GM12878 (cell line): ENCODE results near the gene GOSR2. TPM values are rescaled to one million over a fixed set of nuclear protein-coding genes. Genes with fewer than 3 reads are reported as not detected.

Experiments used
- ATAC-seq: fragments of 200-7000 bp; cut with Tn5 transposase; 3 replicates; pipeline ENCODE4 v1.9.1; 2020; ENCODE audit warnings: mild to moderate bottlenecking, moderate library complexity
- BruUV-seq: library from RNA; stranded (reverse); fragments of 400-500 nt; replicated peaks from 2 replicates; lab custom pipeline; 2021; lab: Mats Ljungman, UMichigan
- CTCF ChIA-PET: fragments of 300-600 bp; sonication (Branson Sonifier 250); formaldehyde crosslinking; extraction: SDS; loops from one replicate; lab custom pipeline; 2021; ENCODE audit warnings: inconsistent platforms; lab: Yijun Ruan, JAX
- POLR2A ChIA-PET: fragments of 350-600 bp; formaldehyde crosslinking; extraction: SDS; loops from one replicate; lab custom pipeline; 2021; ENCODE audit warnings: inconsistent platforms; lab: Charles Lee
- RAD21 ChIA-PET: fragments of 300-600 bp; sonication (Branson Sonifier 250); formaldehyde crosslinking; loops from one replicate; lab custom pipeline; 2023; ENCODE audit warnings: antibody characterized with exemption; ENCODE audit not compliant: unreplicated experiment; lab: Charles Lee
- SMC1A ChIA-PET: fragments of 300-600 bp; sonication (Branson Sonifier 250); formaldehyde crosslinking; loops from one replicate; lab custom pipeline; 2023; ENCODE audit not compliant: unreplicated experiment, uncharacterized antibody; lab: Charles Lee
- DNase-seq: peaks from one replicate; pipeline ENCODE4 v3.0.0-alpha.2; 2011; ENCODE audit warnings: low read depth, low spot score
- FAIRE-seq: peaks from 3 replicates; lab custom pipeline; 2011; peaks lifted over from hg19 to GRCh38; lab: Jason Lieb, UNC
- H2AFZ ChIP-seq: 2 replicates; pipeline ENCODE4 v1.6.0; 2011; ENCODE audit warnings: low read depth, low read length, control low read depth; ENCODE audit not compliant: control insufficient read depth
- H3K27ac ChIP-seq: 2 replicates; pipeline ENCODE4 v1.5.1; 2011; ENCODE audit warnings: control low read depth; ENCODE audit not compliant: control insufficient read depth, insufficient read depth
- H3K27me3 ChIP-seq, 2 experiments: replicated peaks in 1 of 2; 2 replicates each; pipeline versions ENCODE4 v1.6.0 to v1.6.1; 2011; ENCODE audit warnings: low read length in 1 of 2; ENCODE audit not compliant: control insufficient read depth in 2 of 2, insufficient read depth in 2 of 2
- H3K36me3 ChIP-seq, 2 experiments: 2 replicates each; pipeline ENCODE4 v1.5.1; 2011; ENCODE audit warnings: low read length in 1 of 2; ENCODE audit not compliant: control insufficient read depth in 2 of 2, insufficient read depth in 2 of 2
- H3K4me1 ChIP-seq: 2 replicates; pipeline ENCODE4 v1.6.1; 2011; ENCODE audit warnings: mild to moderate bottlenecking, low read length, moderate library complexity, mixed read lengths; ENCODE audit not compliant: control insufficient read depth, insufficient read depth
- H3K4me2 ChIP-seq: 2 replicates; pipeline ENCODE4 v1.6.0; 2011; ENCODE audit warnings: control low read depth; ENCODE audit not compliant: control insufficient read depth, insufficient read depth
- H3K4me3 ChIP-seq: fragments of 200-600 bp; sonication (generic); 2 replicates; pipeline ENCODE4 v1.5.1; 2016
- H3K79me2 ChIP-seq: 2 replicates; pipeline ENCODE4 v1.6.0; 2011; ENCODE audit warnings: low read length; ENCODE audit not compliant: control insufficient read depth, insufficient read depth
- H3K9ac ChIP-seq: 2 replicates; pipeline ENCODE4 v1.8.0; 2011; ENCODE audit warnings: low read length, control low read depth, mixed read lengths; ENCODE audit not compliant: control insufficient read depth, insufficient read depth
- H3K9me3 ChIP-seq: replicated peaks from 3 replicates; pipeline ENCODE4 v1.5.1; 2011; ENCODE audit warnings: mild to moderate bottlenecking, low read length; ENCODE audit not compliant: control insufficient read depth, insufficient read depth
- H4K20me1 ChIP-seq: 2 replicates; pipeline ENCODE4 v1.6.0; 2011; ENCODE audit not compliant: control insufficient read depth, insufficient read depth
- ASH2L ChIP-seq: fragments of 300-600, 200-600 bp; sonication (generic); IDR thresholded peaks from 2 replicates; pipeline ENCODE4 v1.6.1; 2017; ENCODE audit warnings: low read depth, mild to moderate bottlenecking, borderline replicate concordance
- CBFB ChIP-seq: IDR thresholded peaks from 2 replicates; pipeline ENCODE4 v1.6.1; 2016; ENCODE audit warnings: antibody characterized with exemption, low read depth
- CREM ChIP-seq: IDR thresholded peaks from 2 replicates; pipeline ENCODE4 v1.6.1; 2014; ENCODE audit warnings: antibody characterized with exemption, low read depth
- JUND ChIP-seq: IDR thresholded peaks from 2 replicates; pipeline ENCODE4 v1.6.1; 2012; ENCODE audit warnings: low read depth, mild to moderate bottlenecking, low read length, improper control_type of control experiment, moderate library complexity
- PAX5 ChIP-seq: IDR thresholded peaks from 2 replicates; pipeline ENCODE4 v1.6.1; 2011; ENCODE audit warnings: low read depth, low read length, borderline replicate concordance
- RB1 ChIP-seq: fragments of 450-650 bp; formaldehyde crosslinking; IDR thresholded peaks from 2 replicates; pipeline ENCODE4 v1.6.1; 2017; ENCODE audit warnings: mild to moderate bottlenecking, borderline replicate concordance
- RCOR1 ChIP-seq: conservative IDR thresholded peaks from 2 replicates; pipeline ENCODE4 v1.6.1; 2012; ENCODE audit warnings: low read depth, low read length, improper control_type of control experiment
- SMAD5 ChIP-seq: IDR thresholded peaks from 2 replicates; pipeline ENCODE4 v1.6.1; 2016; ENCODE audit warnings: antibody characterized with exemption, low read depth
- SREBF2 ChIP-seq: IDR thresholded peaks from 2 replicates; pipeline ENCODE4 v1.6.1; 2012; ENCODE audit warnings: mild to moderate bottlenecking, low read length
- TAF1 ChIP-seq: IDR thresholded peaks from 2 replicates; pipeline ENCODE4 v1.6.1; 2011; ENCODE audit warnings: mild to moderate bottlenecking, low read depth, low read length, borderline replicate concordance
- TARDBP ChIP-seq: IDR thresholded peaks from 2 replicates; pipeline ENCODE4 v1.6.1; 2016; ENCODE audit warnings: borderline replicate concordance
- whole genome bisulfite sequencing: methylation state at CpG from one replicate; pipeline ENCODE4 v1.1.6; 2016; ENCODE audit warnings: low lambda C conversion rate; ENCODE audit not compliant: insufficient replicate concordance, insufficient coverage; ENCODE audit errors: missing lambda C conversion rate; 5-methylcytosine and 5-hydroxymethylcytosine counted together
- in situ Hi-C: fragments of 300-500 bp; cut with MboI; formaldehyde crosslinking; loops from 9 replicates; pipeline ENCODE4 v1.14.3; 2018; ENCODE audit warnings: mixed read lengths
- intact Hi-C: fragments of 100-400 bp; cut with micrococcal nuclease; formaldehyde crosslinking; loops from one replicate; pipeline ENCODE4 v1.14.2; 2022; ENCODE audit not compliant: unreplicated experiment
- polyA plus RNA-seq, 11 experiments: library from polyadenylated mRNA; depleted of rRNA in 4 of 11; unstranded in 6 of 11; stranded (reverse) in 5 of 11; fragments of >200 nt; fragmentation: Nextera tagmentation in 4 of 11; fragmentation: Illumina TruSeq in 1 of 11; extraction: Ambion mirVana in 4 of 11; extraction: Trizol in 1 of 11; gene quantifications; 1 replicate in 1 of 11; 2 replicates in 10 of 11; pipeline versions ENCODE4 v1.2.1 to v1.2.3, GENCODE V29; 2011 to 2016; ENCODE audit warnings: inconsistent platforms in 2 of 11, missing spikeins in 2 of 11, low read depth in 1 of 11
- total RNA-seq, 4 experiments: library from RNA; depleted of rRNA in 3 of 4; stranded (reverse); fragments of >200 nt in 3 of 4; fragmentation: Illumina TruSeq in 1 of 4; extraction: Trizol in 1 of 4; gene quantifications; 2 replicates each; pipeline versions ENCODE4 v1.2.1 to v1.2.3, GENCODE V29; 2013 to 2021
- TF ChIP-seq, protein P1 (sequence below): IDR thresholded peaks from 2 replicates; pipeline ENCODE4 v1.6.1; 2012; ENCODE audit warnings: mild to moderate bottlenecking, low read depth, low read length
- TF ChIP-seq, protein P2 (sequence below): fragments of 450-650 bp; conservative IDR thresholded peaks from 2 replicates; pipeline ENCODE4 v1.6.1; 2017; ENCODE audit warnings: mild to moderate bottlenecking, moderate library complexity
- TF ChIP-seq, protein P3 (sequence below): fragments of 450-650 bp; IDR thresholded peaks from 2 replicates; pipeline ENCODE4 v1.6.1; 2017; ENCODE audit warnings: mild to moderate bottlenecking, moderate library complexity
- TF ChIP-seq, protein P4 (sequence below): fragments of 150-350 bp; IDR thresholded peaks from 2 replicates; pipeline ENCODE4 v1.6.1; 2014; ENCODE audit warnings: mild to moderate bottlenecking, low read depth, low read length

Gene GOSR2
- total and polyA plus RNA-seq, 10 of the 15 experiments (the other 5 are each of a cell fraction or from before 2014, with no cell fraction given), result 30.1 to 64.5 (median 47.0) TPM

DNA sequence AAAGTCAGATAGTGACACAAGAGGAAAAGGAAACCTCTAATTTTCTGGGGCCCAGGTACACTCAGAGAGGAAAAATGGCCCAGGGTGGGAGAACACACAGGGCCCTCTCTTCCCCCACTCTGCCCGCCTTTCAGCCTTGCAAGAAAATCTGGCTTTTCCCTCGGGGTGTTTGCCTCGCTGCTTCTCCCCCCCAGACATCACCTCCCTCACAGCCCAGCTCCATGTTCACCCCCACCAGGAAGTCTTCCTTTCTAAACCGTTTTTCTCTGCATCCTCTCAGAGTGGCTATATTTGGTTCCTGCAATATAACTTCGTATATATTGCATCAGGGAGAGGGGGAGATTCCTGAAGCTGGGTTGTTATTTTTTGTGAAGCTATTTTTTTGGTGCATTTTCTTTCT is 28.7 kb downstream of the GOSR2 start:
- Histone ChIP-seq H3K4me3 (no peak overlapping the region), H2AFZ (no peak overlapping the region), H3K9ac (no peak overlapping the region), H3K27me3 (no peaks in the 10 kb centered on the region), H3K4me1 (no peaks in the 10 kb centered on the region), H3K4me2 (no peak overlapping the region), H3K9me3 (no peaks in the 10 kb centered on the region), H3K79me2 (no peaks in the 10 kb centered on the region), H3K36me3 (no peaks in the 10 kb centered on the region), H3K27ac (no peak overlapping the region), H4K20me1 (no peaks in the 10 kb centered on the region)
- BruUV-seq, result no TSS peak
- in situ Hi-C loops, result no loop called here
- ATAC-seq (no peak), DNase-seq (no peak), FAIRE-seq (no peak)
- ChIA-PET RAD21 (no interaction called here), SMC1A (no interaction called here), POLR2A (no interaction called here), CTCF (interaction anchor here (1.7 kb wide), 1 partner anchor 10 kb away, joined by 8 read pairs; no protein-coding TSS in a partner anchor)
- intact Hi-C loops, result no loop called here
- WGBS, result 8% methylated on average over 5 of the region's 5 CpGs
- TF ChIP-seq CBFB, result no peak
- TF ChIP-seq SMAD5, result no peak
- TF ChIP-seq, protein P1, sequence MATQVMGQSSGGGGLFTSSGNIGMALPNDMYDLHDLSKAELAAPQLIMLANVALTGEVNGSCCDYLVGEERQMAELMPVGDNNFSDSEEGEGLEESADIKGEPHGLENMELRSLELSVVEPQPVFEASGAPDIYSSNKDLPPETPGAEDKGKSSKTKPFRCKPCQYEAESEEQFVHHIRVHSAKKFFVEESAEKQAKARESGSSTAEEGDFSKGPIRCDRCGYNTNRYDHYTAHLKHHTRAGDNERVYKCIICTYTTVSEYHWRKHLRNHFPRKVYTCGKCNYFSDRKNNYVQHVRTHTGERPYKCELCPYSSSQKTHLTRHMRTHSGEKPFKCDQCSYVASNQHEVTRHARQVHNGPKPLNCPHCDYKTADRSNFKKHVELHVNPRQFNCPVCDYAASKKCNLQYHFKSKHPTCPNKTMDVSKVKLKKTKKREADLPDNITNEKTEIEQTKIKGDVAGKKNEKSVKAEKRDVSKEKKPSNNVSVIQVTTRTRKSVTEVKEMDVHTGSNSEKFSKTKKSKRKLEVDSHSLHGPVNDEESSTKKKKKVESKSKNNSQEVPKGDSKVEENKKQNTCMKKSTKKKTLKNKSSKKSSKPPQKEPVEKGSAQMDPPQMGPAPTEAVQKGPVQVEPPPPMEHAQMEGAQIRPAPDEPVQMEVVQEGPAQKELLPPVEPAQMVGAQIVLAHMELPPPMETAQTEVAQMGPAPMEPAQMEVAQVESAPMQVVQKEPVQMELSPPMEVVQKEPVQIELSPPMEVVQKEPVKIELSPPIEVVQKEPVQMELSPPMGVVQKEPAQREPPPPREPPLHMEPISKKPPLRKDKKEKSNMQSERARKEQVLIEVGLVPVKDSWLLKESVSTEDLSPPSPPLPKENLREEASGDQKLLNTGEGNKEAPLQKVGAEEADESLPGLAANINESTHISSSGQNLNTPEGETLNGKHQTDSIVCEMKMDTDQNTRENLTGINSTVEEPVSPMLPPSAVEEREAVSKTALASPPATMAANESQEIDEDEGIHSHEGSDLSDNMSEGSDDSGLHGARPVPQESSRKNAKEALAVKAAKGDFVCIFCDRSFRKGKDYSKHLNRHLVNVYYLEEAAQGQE, result no peak
- TF ChIP-seq SREBF2, result no peak
- TF ChIP-seq, protein P2, sequence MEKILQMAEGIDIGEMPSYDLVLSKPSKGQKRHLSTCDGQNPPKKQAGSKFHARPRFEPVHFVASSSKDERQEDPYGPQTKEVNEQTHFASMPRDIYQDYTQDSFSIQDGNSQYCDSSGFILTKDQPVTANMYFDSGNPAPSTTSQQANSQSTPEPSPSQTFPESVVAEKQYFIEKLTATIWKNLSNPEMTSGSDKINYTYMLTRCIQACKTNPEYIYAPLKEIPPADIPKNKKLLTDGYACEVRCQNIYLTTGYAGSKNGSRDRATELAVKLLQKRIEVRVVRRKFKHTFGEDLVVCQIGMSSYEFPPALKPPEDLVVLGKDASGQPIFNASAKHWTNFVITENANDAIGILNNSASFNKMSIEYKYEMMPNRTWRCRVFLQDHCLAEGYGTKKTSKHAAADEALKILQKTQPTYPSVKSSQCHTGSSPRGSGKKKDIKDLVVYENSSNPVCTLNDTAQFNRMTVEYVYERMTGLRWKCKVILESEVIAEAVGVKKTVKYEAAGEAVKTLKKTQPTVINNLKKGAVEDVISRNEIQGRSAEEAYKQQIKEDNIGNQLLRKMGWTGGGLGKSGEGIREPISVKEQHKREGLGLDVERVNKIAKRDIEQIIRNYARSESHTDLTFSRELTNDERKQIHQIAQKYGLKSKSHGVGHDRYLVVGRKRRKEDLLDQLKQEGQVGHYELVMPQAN, result no peak
- no peak for TF ChIP-seq PAX5
- TF ChIP-seq RCOR1, result no peak
- no peak for TF ChIP-seq ASH2L
- TF ChIP-seq CREM, result no peak
- TF ChIP-seq, protein P3, sequence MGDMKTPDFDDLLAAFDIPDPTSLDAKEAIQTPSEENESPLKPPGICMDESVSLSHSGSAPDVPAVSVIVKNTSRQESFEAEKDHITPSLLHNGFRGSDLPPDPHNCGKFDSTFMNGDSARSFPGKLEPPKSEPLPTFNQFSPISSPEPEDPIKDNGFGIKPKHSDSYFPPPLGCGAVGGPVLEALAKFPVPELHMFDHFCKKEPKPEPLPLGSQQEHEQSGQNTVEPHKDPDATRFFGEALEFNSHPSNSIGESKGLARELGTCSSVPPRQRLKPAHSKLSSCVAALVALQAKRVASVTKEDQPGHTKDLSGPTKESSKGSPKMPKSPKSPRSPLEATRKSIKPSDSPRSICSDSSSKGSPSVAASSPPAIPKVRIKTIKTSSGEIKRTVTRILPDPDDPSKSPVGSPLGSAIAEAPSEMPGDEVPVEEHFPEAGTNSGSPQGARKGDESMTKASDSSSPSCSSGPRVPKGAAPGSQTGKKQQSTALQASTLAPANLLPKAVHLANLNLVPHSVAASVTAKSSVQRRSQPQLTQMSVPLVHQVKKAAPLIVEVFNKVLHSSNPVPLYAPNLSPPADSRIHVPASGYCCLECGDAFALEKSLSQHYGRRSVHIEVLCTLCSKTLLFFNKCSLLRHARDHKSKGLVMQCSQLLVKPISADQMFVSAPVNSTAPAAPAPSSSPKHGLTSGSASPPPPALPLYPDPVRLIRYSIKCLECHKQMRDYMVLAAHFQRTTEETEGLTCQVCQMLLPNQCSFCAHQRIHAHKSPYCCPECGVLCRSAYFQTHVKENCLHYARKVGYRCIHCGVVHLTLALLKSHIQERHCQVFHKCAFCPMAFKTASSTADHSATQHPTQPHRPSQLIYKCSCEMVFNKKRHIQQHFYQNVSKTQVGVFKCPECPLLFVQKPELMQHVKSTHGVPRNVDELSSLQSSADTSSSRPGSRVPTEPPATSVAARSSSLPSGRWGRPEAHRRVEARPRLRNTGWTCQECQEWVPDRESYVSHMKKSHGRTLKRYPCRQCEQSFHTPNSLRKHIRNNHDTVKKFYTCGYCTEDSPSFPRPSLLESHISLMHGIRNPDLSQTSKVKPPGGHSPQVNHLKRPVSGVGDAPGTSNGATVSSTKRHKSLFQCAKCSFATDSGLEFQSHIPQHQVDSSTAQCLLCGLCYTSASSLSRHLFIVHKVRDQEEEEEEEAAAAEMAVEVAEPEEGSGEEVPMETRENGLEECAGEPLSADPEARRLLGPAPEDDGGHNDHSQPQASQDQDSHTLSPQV, result no peak
- TF ChIP-seq JUND, result no peak
- TF ChIP-seq RB1, result no peak
- TF ChIP-seq, protein P4, sequence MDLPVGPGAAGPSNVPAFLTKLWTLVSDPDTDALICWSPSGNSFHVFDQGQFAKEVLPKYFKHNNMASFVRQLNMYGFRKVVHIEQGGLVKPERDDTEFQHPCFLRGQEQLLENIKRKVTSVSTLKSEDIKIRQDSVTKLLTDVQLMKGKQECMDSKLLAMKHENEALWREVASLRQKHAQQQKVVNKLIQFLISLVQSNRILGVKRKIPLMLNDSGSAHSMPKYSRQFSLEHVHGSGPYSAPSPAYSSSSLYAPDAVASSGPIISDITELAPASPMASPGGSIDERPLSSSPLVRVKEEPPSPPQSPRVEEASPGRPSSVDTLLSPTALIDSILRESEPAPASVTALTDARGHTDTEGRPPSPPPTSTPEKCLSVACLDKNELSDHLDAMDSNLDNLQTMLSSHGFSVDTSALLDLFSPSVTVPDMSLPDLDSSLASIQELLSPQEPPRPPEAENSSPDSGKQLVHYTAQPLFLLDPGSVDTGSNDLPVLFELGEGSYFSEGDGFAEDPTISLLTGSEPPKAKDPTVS, result no peak
- TF ChIP-seq TARDBP, result no peak
- TF ChIP-seq TAF1, result no peak
